ENCODE data around the gene CXCL16.

DNA sequence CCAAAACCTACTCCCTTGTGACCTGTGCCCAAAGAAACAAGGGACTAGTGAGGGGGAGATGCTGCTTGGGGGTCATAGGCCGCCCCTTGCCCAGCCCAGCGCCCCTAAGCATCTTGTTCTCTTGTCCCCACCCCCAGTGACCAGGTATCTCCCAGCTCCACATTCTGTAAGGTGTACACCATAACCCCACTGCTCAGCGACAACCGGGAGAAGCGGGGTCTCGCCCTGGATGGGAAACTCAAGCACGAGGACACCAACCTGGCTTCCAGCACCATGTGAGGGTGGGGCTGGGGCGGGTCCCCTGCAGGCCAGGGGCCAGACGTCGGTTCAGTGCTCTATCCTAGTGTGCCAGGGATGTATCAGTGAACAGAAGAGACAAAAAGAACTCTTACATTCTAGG lies 20.6 kb downstream of the CXCL16 start:
- no peak for TF ChIP-seq POLR2A (IDR thresholded peaks at IDR 0.05)
- TF ChIP-seq, protein P1, sequence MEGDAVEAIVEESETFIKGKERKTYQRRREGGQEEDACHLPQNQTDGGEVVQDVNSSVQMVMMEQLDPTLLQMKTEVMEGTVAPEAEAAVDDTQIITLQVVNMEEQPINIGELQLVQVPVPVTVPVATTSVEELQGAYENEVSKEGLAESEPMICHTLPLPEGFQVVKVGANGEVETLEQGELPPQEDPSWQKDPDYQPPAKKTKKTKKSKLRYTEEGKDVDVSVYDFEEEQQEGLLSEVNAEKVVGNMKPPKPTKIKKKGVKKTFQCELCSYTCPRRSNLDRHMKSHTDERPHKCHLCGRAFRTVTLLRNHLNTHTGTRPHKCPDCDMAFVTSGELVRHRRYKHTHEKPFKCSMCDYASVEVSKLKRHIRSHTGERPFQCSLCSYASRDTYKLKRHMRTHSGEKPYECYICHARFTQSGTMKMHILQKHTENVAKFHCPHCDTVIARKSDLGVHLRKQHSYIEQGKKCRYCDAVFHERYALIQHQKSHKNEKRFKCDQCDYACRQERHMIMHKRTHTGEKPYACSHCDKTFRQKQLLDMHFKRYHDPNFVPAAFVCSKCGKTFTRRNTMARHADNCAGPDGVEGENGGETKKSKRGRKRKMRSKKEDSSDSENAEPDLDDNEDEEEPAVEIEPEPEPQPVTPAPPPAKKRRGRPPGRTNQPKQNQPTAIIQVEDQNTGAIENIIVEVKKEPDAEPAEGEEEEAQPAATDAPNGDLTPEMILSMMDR (IDR thresholded peaks at IDR 0.05): no peak
